Measurements from ENCODE around the gene TMPRSS11D. TPM values are rescaled to one million over a fixed set of nuclear protein-coding genes. Genes with fewer than 3 reads are reported as not detected.

TMPRSS11D gene
- total RNA-seq, 1 donor from 2014 or later, result not detected

- FAIRE-seq, result no peak
- TF ChIP-seq EZH2 (IDR thresholded peaks at IDR 0.05; ENCODE audit: insufficient read depth, low read length) (no peak), CTCF (IDR thresholded peaks at IDR 0.05; ENCODE audit: insufficient read depth, low read depth, low read length) (no peak)
- no peaks in the 10 kb centered on the region for H3K27me3 Mint-ChIP-seq (ENCODE audit: low read depth, unreplicated experiment)
- no peak overlapping the region for H3K4me3 Mint-ChIP-seq (ENCODE audit: unreplicated experiment)
- Histone ChIP-seq H3K27ac (ENCODE audit: low read depth, low read length) (no peak overlapping the region), H2AFZ (ENCODE audit: low read depth, low read length) (no peak overlapping the region), H4K20me1 (ENCODE audit: insufficient read depth, low read length) (no peaks in the 10 kb centered on the region), H3K27me3 (ENCODE audit: insufficient read depth, low read length) (no peaks in the 10 kb centered on the region), H3K4me2 (ENCODE audit: low read length) (no peak overlapping the region), H3K4me1 (ENCODE audit: insufficient read depth, low read length) (no peaks in the 10 kb centered on the region), H3K4me3 (ENCODE audit: insufficient read depth, low read depth, low read length) (no peak overlapping the region), H3K36me3 (ENCODE audit: insufficient read depth, low read length) (no peaks in the 10 kb centered on the region), H3K79me2 (ENCODE audit: insufficient read depth, low read length) (no peaks in the 10 kb centered on the region), H3K9me3 (ENCODE audit: insufficient read depth, low read depth, low read length) (no peaks in the 10 kb centered on the region), H3K9ac (ENCODE audit: low read length) (no peak overlapping the region)
- no peaks in the 10 kb centered on the region for H3K36me3 Mint-ChIP-seq (ENCODE audit: low read depth, unreplicated experiment)
- peaks cover 4% of the 10 kb centered on the region for H3K4me1 Mint-ChIP-seq (ENCODE audit: low read depth, unreplicated experiment)
- H3K9me3 Mint-ChIP-seq (ENCODE audit: unreplicated experiment), result no peaks in the 10 kb centered on the region
- DNase-seq (ENCODE audit: low read depth), result no peak
- no peak overlapping the region for H3K27ac Mint-ChIP-seq (ENCODE audit: unreplicated experiment)
These were observed 12.7 kb upstream of the TMPRSS11D start for GRCh38 chr4:67896421-67897065.

GRCh38 chr4:67894659-67895058 is 10.9 kb upstream of the TMPRSS11D start:
- Histone ChIP-seq H4K20me1 (ENCODE audit: insufficient read depth, low read length) (no peaks in the 10 kb centered on the region), H3K36me3 (ENCODE audit: insufficient read depth, low read length) (no peaks in the 10 kb centered on the region), H3K27me3 (ENCODE audit: insufficient read depth, low read length) (no peaks in the 10 kb centered on the region), H3K4me1 (ENCODE audit: insufficient read depth, low read length) (no peaks in the 10 kb centered on the region), H2AFZ (ENCODE audit: low read depth, low read length) (no peak overlapping the region), H3K79me2 (ENCODE audit: insufficient read depth, low read length) (no peaks in the 10 kb centered on the region), H3K9ac (ENCODE audit: low read length) (no peak overlapping the region), H3K4me2 (ENCODE audit: low read length) (no peak overlapping the region), H3K9me3 (ENCODE audit: insufficient read depth, low read depth, low read length) (no peaks in the 10 kb centered on the region), H3K4me3 (ENCODE audit: insufficient read depth, low read depth, low read length) (no peak overlapping the region), H3K27ac (ENCODE audit: low read depth, low read length) (no peak overlapping the region)
- H3K27me3 Mint-ChIP-seq (ENCODE audit: low read depth, unreplicated experiment), result no peaks in the 10 kb centered on the region
- H3K27ac Mint-ChIP-seq (ENCODE audit: unreplicated experiment), result no peak overlapping the region
- H3K4me3 Mint-ChIP-seq (ENCODE audit: unreplicated experiment), result no peak overlapping the region
- FAIRE-seq (no peak), DNase-seq (ENCODE audit: low read depth) (no peak)
- H3K4me1 Mint-ChIP-seq (ENCODE audit: low read depth, unreplicated experiment), result peaks cover 4% of the 10 kb centered on the region
- no peaks in the 10 kb centered on the region for H3K36me3 Mint-ChIP-seq (ENCODE audit: low read depth, unreplicated experiment)
- TF ChIP-seq EZH2 (IDR thresholded peaks at IDR 0.05; ENCODE audit: insufficient read depth, low read length) (no peak), CTCF (IDR thresholded peaks at IDR 0.05; ENCODE audit: insufficient read depth, low read depth, low read length) (no peak)
- H3K9me3 Mint-ChIP-seq (ENCODE audit: unreplicated experiment), result no peaks in the 10 kb centered on the region

GRCh38 chr4:67892905-67893304 is 9.1 kb upstream of the TMPRSS11D start:
- no peaks in the 10 kb centered on the region for H3K27me3 ChIP-seq (ENCODE audit: insufficient read depth, low read length)
- no peak overlapping the region for H3K4me2 ChIP-seq (ENCODE audit: low read length)
- Mint-ChIP-seq H3K36me3 (ENCODE audit: low read depth, unreplicated experiment) (no peaks in the 10 kb centered on the region), H3K27ac (ENCODE audit: unreplicated experiment) (no peak overlapping the region), H3K27me3 (ENCODE audit: low read depth, unreplicated experiment) (no peaks in the 10 kb centered on the region), H3K4me1 (ENCODE audit: low read depth, unreplicated experiment) (peaks cover 4% of the 10 kb centered on the region), H3K4me3 (ENCODE audit: unreplicated experiment) (no peak overlapping the region), H3K9me3 (ENCODE audit: unreplicated experiment) (no peaks in the 10 kb centered on the region)
- TF ChIP-seq CTCF (IDR thresholded peaks at IDR 0.05; ENCODE audit: insufficient read depth, low read depth, low read length), result no peak
- no peak for TF ChIP-seq EZH2 (IDR thresholded peaks at IDR 0.05; ENCODE audit: insufficient read depth, low read length)
- DNase-seq (ENCODE audit: low read depth) (no peak), FAIRE-seq (no peak)
- no peaks in the 10 kb centered on the region for H3K4me1 ChIP-seq (ENCODE audit: insufficient read depth, low read length)
- H4K20me1 ChIP-seq (ENCODE audit: insufficient read depth, low read length), result no peaks in the 10 kb centered on the region
- no peak overlapping the region for H3K4me3 ChIP-seq (ENCODE audit: insufficient read depth, low read depth, low read length)
- no peaks in the 10 kb centered on the region for H3K79me2 ChIP-seq (ENCODE audit: insufficient read depth, low read length)
- no peak overlapping the region for H3K9ac ChIP-seq (ENCODE audit: low read length)
- no peak overlapping the region for H3K27ac ChIP-seq (ENCODE audit: low read depth, low read length)
- H3K9me3 ChIP-seq (ENCODE audit: insufficient read depth, low read depth, low read length), result no peaks in the 10 kb centered on the region
- H3K36me3 ChIP-seq (ENCODE audit: insufficient read depth, low read length), result no peaks in the 10 kb centered on the region
- no peak overlapping the region for H2AFZ ChIP-seq (ENCODE audit: low read depth, low read length)
